ENCODE measurements around the gene IFNAR1. TPM values are rescaled to one million over a fixed set of nuclear protein-coding genes. Genes with fewer than 3 reads are reported as not detected.

Gene IFNAR1
- total and polyA plus RNA-seq, 2 of the 8 experiments (the other 6 are each of a cell fraction or from before 2014, with no cell fraction given) = 3.1 to 17.1 TPM

DNA sequence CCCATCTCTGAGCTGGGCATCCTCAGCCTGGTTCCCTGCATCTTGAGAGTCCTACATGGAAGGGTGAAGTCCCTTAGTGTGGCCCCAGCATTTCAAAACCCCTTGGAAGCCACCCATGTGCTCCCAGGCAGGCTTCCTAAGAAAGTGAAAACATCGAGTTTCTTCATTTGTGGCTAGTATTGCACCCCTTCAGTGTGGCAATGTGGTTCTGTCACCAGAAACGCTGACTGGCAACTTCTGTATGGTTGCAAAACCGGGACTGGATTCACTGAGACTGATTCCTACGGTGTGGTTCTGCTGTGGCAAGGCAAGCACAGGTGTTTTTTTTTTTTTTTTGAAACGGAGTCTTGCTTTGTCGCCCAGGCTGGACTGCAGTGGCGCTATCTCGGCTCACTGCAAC lies 69.5 kb downstream of the IFNAR1 start:
- no peak overlapping the region for H3K4ac ChIP-seq (replicated peaks; ENCODE audit: insufficient read length, low read depth, low read length)
- WGBS, 2 experiments (ENCODE audit: extremely low coverage in 1 of 2, insufficient coverage in 1 of 2, insufficient read length in 1 of 2, insufficient replicate concordance in 2 of 2, low coverage in 1 of 2, low lambda C conversion rate in 2 of 2, missing lambda C conversion rate in 1 of 2) = 93% methylated on average over 8 of the region's 8 CpGs; no CpG with 5 or more reads in 1 of the 2 experiments
- no peak overlapping the region for H3K27ac ChIP-seq (ENCODE audit: low read depth, low read length)
- POLR2A ChIA-PET (ENCODE audit: partially characterized antibody) = interaction anchor here (1.4 kb wide), 1 partner anchor 8 kb away, joined by 3 read pairs; the partner anchor contains the start of gene IFNGR2
- H3K23ac ChIP-seq (ENCODE audit: insufficient read length) = no peak overlapping the region
- H2AFZ ChIP-seq (ENCODE audit: low read length) = no peak overlapping the region
- FAIRE-seq (no peak), DNase-seq (ENCODE audit: low read depth in 1 of 2, low spot score in 2 of 2) (no peak)
- no peak overlapping the region for H4K8ac ChIP-seq (ENCODE audit: extremely low read depth, insufficient read depth, low read length)
- no peak overlapping the region for H3K4me2 ChIP-seq (ENCODE audit: insufficient read depth in 1 of 2, low read depth in 2 of 2, low read length in 2 of 2)
- H4K20me1 ChIP-seq (replicated peaks in 1 of 2; ENCODE audit: control insufficient read depth in 1 of 2, insufficient read depth in 2 of 2, low read length in 2 of 2) = no peaks in the 10 kb centered on the region
- 0 out of 7 replicates have a peak, but pooled peaks cover 0 to 2% (median 0%) of the 10 kb centered on the region in 4 experiments for H3K4me1 ChIP-seq (replicated peaks in 1 of 4; ENCODE audit: control insufficient read depth in 3 of 4, insufficient read depth in 4 of 4, low read length in 3 of 4)
- CTCF ChIA-PET (ENCODE audit: partially characterized antibody) = no interaction called here
- no peak overlapping the region for H3K56ac ChIP-seq (replicated peaks; ENCODE audit: insufficient read length, low read depth, low read length)
- no peaks in the 10 kb centered on the region; a peak in 1 of 7 replicates for H3K27me3 ChIP-seq (replicated peaks in 1 of 4; ENCODE audit: control insufficient read depth in 3 of 4, extremely low read depth in 1 of 4, insufficient read depth in 3 of 4, low read length in 3 of 4)
- no peaks in the 10 kb centered on the region for H3K9me3 ChIP-seq (ENCODE audit: insufficient read depth in 2 of 2, low read depth in 1 of 2, low read length in 1 of 2)
- no peak overlapping the region for H2AK5ac ChIP-seq (ENCODE audit: low read depth, low read length)
- no peak overlapping the region for H2BK20ac ChIP-seq (ENCODE audit: low read length)
- no peaks in the 10 kb centered on the region for H3K79me2 ChIP-seq (ENCODE audit: control insufficient read depth in 1 of 2, insufficient read depth in 2 of 2, low read length in 2 of 2)
- H2BK120ac ChIP-seq (replicated peaks; ENCODE audit: low read depth, low read length) = no peak overlapping the region
- H4K91ac ChIP-seq (replicated peaks; ENCODE audit: insufficient read length, low read length) = no peak overlapping the region
- H3K4me3 ChIP-seq (ENCODE audit: extremely low read depth in 1 of 4, insufficient read depth in 2 of 4, low read depth in 3 of 4, low read length in 4 of 4) = no peak overlapping the region
- H3K14ac ChIP-seq (ENCODE audit: insufficient read length) = no peak overlapping the region
- TF ChIP-seq MAFK (IDR thresholded peaks at IDR 0.05; ENCODE audit: low read depth, low read length) (peak; percentile 36; the same call in 1 of the 2 replicates), CBX8 (IDR thresholded peaks at IDR 0.05; ENCODE audit: borderline replicate concordance, low read depth, low read length) (no peak)
- no peak overlapping the region for H2BK5ac ChIP-seq (ENCODE audit: low read depth, low read length)
- no peak overlapping the region for H2BK12ac ChIP-seq (ENCODE audit: low read depth, low read length)
- no peaks in the 10 kb centered on the region; the same call in 1 of the 2 replicates for H3K23me2 ChIP-seq (ENCODE audit: low read depth, low read length)
- H3K36me3 ChIP-seq (ENCODE audit: control insufficient read depth in 2 of 4, insufficient read depth in 4 of 4, low read length in 3 of 4) = no peaks in the 10 kb centered on the region
- no peak overlapping the region for H2BK15ac ChIP-seq (ENCODE audit: low read length)
- no peak overlapping the region for H3K9ac ChIP-seq (replicated peaks in 1 of 4; ENCODE audit: extremely low read depth in 1 of 4, low read depth in 3 of 4, low read length in 3 of 4)
- H3K18ac ChIP-seq (ENCODE audit: extremely low read depth, low read length) = no peak overlapping the region
- no peak overlapping the region for H4K5ac ChIP-seq (ENCODE audit: insufficient read length, low read depth, low read length)
- no peaks in the 10 kb centered on the region for H3K79me1 ChIP-seq (ENCODE audit: low read depth, low read length)
